GM19397 (cell line): ENCODE measurements around the gene IL19.
A peak's percentile ranks its signal among the peaks of the same experiment; 100 is the strongest.

Experiments used
- ATAC-seq: cut with Tn5 transposase; IDR thresholded peaks from one replicate; pipeline ENCODE4 v1.9.1; 2021; ENCODE audit warnings: mild to moderate bottlenecking, moderate library complexity; ENCODE audit not compliant: unreplicated experiment

The IL19 gene, protein sequence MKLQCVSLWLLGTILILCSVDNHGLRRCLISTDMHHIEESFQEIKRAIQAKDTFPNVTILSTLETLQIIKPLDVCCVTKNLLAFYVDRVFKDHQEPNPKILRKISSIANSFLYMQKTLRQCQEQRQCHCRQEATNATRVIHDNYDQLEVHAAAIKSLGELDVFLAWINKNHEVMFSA

DNA sequence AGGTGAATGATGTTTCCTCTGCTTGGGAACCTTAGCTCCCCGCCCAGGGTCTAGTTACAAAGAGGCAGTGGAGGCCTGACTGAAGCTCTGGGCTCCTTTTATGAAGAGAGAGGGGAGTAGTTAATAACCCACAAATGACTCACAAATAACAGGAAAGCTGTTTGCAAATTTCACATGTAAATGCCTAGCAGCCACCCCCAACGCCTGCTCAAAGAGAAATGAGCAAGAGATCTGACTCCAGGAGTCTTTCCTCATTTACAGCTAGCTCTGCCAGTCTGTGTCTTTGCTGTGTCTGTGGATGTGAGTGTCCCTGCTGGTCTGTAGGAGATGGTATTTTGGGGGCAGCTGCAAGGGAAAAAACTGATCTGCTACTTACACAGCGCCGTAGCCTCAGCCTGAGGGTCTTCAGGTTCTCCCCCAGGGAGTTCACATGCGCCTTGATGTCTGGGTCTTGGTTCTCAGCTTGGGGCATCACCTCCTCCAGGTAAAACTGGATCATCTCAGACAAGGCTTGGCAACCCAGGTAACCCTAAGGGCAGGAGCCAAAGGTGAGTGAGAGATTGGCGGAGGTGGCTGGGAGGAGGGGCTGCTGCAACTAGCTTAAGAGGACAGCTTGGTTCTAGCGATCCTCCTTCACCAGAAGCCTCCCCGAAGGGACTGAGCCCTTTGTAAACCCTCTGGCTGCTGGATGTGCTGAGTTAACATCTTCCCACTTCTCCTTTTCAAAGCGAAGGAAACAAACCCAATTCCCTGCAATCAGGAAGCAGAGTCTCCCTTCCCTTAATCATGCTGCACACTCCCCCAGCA lies at the start of gene IL19:
IL19 (plus strand) TSS at position 243 of the 807 bp plus-strand sequence. CDS start 65,890 bp downstream, outside the sequence.
- ATAC-seq: peak; percentile 29

DNA sequence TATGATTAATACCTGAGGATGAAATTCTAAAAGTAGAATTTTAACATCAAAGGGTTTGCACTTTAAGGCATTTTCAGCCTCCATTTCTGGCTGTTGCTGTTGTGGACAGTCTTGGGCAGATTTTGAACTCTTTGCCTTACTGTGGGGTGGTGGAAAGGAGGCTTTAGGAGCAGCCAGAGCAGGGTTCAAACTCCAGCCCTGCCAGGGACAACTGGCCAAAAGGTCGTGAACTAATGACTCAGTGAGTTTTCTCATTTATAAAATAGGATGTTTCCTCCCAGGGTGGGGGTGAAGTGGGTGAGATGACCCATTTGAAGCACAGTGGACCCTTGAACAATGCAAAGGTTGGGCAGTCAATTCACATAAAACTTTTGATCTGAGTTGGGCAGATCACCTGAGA lies 49.1 kb upstream of the IL19 start:
- ATAC-seq: no peak

DNA sequence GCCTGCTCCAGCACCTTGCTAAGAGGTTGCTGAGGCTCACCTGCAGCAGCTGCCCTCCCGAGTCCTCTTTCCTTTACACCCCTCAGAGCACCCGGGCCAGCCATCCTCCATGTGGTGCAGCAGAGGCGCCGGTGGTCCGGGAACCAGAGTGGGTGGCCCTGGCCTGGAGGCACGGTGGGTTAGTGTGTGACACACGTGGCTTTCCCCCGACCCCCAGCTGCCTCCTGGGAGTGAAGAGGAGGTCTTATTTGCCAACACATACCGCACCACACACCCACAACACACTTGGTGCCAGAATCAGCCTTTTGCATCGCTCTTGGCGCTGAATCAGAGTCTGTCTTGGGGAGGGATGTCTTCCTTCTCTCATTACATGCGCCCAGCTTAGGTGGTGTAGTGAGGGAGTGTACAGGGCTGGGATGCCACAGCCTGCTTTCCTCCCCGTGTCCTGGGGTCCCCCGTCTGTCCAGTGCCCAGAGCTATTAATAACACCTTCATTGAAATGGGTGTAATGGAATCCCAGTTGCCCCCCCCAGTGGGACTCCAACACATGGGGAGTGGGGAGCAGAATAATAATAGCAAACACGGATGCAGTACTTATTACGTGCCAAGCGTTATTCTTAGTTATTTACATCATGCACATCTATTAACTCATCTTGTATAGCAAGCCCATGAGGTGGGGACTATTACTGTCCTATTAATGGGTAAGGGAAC lies 47.7 kb upstream of the IL19 start:
- ATAC-seq: no peak

DNA sequence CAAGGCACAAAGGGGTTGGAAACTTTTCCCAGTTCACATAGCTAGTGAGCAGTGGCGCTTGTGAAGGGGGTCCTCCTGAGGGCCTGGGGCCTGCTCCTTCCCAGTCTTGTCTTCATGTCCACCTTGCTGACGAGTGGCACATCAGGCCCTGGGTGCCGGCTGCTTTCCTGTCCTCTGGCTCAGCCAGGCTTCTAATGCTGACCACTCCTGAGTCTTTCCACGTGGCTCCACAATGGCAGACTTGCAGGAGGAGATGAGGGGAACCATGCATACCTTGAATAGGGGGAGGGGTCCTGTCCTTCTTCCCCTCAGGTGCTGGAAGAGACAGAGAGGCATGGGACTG lies 47.1 kb upstream of the IL19 start:
- ATAC-seq: no peak

DNA sequence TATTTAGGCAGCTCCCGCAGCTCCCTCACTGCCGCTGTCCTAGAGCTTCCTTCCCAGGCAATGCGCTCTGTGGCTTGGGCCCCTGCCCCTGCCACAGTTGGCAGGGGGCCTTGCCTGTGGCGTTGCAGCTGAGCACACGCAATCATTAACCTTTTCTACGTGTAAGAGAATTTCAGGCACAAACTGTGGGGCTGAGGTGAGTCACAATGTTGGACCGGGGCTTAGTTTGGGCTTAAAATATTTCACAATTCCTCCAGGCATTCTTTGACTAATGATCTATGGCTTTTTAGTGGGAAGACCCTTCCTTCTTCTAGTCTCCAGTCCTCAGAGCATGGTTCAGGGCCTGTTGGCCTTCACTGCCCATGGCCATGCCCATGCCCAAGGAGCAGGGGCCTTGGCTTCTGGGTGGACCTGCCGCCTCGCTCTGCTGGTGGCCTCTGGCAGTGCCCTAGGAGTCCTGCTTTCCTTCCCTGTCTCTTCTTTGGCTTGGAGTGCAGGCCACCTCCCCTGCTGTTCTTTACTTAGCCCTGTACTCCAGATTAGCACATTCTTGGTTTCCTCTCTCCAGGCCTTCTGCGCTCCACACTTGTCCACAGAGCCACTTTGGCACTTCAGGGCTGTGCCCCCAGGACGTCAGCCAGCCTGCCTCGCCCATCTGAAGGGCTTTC lies 46.6 kb upstream of the IL19 start:
- ATAC-seq: no peak

DNA sequence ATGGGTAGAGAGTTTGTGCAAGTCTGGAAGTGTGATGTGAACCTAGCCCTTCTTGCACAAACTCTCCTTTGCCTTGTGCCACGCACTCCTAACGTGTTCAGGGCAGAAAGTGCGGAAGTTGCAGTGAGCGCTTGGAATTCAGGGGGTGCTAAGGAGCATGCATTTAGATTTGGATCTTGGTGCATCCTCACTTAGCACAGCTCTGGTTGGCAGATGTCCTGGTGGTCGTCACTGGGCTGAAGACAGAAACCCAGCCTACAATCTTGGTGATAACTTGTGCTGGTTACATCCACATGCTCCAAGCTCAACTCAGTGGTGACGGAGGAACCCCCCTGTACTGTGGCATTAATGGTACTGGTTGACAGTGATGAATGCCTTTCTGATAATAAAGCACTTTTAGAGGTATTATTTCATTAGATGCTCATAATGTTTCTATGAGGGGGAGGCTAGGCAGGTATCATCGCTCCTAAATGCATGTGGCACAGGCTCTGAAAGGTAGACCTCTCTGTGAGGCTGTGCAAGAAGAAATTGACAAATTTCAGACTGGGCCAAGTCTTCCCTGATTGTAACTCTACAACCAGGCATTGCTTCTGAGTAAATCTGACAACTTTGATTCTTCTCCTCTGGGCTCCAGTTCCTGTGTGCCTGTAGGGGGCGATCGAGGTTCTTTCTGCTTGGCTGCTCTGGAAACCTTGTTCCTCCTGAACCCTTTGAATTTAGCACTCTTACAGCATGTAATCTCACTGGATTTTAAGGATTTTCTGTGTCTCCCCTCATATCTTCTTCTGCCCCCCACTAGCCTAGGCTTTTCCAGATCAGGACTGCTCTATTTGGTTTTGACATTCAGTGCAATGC lies 45.2 kb upstream of the IL19 start:
- no peak for ATAC-seq

DNA sequence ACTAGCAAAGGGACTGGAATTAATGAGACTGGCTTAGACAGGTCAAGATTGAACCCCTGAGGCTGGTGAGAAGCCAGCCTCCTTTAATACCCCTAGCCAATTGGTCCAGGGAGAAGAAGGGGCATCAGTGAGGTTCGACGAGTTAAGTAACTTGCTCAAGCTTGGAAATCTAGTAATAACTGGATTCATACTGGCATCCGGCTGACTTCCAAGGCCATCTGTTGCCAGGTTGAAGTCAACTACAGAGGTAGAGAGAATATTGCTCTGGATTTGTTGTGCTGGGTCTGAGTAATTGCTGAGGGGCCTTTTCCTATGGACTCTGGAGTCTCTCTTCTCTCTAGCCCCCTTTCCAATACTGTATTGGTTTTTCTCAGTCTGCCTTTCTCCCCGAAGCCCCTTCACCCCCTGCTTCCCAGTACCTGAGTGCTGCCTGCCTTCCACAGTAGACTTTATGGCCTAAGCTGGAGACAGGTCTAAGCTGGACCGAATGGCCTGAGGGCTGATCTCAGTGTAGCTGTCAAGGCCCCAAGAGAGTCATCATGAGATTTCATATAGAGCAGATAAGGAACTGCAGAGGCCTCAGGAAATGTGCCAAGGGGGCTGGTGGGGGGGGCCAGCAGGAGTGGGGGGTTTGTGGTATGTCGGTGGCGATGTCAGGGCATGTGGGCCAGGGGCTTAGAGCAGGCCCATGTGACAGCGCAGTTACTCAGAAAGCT lies 42.4 kb upstream of the IL19 start:
- no peak for ATAC-seq

DNA sequence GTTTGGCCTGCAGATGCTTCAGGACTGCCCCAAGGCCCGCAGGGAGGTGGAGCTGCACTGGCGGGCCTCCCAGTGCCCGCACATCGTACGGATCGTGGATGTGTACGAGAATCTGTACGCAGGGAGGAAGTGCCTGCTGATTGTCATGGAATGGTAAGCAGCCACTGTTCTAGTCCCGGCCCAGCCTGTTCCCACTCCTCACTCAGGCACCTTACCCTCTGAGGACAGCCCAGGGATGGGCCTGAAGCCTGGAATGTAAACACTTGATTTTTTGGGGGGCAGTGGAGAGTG lies 41.9 kb upstream of the IL19 start:
- ATAC-seq: no peak

DNA sequence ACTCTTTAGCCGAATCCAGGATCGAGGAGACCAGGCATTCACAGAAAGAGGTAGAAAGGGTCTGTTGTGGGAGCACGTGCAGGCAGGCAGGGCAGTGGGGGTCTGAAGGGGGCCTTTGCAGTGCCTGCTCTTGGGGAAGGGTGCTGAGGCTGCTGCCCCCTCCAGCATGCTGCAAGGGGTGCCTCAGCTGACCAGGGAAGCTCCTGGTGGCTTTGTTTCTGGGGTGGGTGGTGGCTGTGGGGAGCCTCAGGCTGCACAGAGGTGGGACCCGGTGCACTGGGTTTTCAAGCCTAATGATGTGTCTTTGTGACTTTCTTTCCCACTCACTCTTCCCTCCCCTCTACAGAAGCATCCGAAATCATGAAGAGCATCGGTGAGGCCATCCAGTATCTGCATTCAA lies 41.5 kb upstream of the IL19 start:
- no peak for ATAC-seq

DNA sequence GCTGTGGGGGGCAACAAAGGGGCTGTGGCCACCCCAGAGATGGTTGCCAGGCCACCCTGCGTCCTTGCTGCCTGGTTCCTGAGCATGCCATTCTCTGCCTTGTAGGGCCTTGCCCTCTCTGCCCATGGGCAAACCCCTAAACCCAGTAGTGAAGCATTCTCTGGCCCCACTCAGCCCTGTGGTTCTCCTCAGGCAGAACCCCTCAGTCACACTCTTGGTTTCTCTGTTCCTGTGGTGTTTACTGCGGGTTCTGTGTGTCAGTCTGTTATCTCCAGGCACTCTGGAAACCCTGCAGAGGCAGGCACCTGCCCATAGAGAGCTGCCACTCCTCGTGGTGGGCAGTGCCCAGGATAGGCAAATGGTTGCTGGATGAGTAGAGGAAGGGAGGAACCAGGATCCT lies 41.1 kb upstream of the IL19 start:
- ATAC-seq: no peak

DNA sequence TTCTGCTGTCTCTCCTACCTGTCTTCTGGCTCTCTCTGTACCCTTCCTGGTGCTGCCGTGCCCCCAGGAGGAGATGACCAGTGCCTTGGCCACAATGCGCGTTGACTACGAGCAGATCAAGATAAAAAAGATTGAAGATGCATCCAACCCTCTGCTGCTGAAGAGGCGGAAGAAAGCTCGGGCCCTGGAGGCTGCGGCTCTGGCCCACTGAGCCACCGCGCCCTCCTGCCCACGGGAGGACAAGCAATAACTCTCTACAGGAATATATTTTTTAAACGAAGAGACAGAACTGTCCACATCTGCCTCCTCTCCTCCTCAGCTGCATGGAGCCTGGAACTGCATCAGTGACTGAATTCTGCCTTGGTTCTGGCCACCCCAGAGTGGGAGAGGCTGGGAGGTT lies 38.1 kb upstream of the IL19 start:
- ATAC-seq: no peak

DNA sequence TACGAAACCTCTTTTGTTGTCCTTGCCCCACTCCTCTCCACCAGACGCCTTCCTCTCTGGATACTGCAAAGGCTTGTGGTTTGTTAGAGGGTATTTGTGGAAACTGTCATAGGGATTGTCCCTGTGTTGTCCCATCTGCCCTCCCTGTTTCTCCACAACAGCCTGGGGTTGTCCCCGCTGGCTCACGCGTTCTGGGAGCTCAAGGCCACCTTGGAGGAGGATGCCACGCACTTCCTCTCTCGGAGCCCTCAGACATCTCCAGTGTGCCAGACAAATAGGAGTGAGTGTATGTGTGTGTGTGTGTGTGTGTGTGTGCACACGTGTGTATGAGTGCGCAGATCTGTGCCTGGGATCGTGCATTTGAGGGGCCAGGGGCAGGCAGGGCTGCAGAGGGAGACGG lies 37.6 kb upstream of the IL19 start:
- ATAC-seq: no peak

DNA sequence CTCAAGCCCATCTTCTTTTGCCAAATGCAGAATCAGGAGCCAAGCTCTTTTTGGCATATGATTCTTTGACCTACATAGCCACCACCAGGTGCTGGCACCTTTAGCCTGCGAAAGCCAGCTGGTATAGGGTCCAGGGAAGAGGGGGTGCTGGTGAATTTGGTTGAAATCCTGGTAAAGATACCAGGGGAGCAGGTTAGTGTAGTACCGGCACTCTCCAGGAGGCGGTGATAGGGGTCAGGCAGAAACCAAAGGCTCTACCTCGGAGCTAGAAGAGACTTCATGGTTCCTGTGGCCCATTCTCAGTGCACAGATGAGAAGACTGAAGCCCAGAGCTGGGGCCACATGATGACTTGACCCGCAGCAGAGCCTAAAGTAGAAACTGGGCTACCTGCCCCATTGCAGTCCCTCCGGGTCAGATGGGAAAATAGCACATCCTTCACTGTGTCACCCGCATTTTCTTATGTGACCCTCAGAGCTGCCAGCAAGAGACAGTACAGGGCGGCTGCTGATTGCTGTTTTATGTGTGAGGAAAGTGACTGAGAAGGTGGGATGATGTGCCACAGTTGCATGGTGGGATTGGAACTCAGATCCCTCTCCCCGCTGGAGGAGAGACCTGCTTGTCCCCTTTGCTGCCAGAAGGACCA lies 36.0 kb upstream of the IL19 start:
- no peak for ATAC-seq

DNA sequence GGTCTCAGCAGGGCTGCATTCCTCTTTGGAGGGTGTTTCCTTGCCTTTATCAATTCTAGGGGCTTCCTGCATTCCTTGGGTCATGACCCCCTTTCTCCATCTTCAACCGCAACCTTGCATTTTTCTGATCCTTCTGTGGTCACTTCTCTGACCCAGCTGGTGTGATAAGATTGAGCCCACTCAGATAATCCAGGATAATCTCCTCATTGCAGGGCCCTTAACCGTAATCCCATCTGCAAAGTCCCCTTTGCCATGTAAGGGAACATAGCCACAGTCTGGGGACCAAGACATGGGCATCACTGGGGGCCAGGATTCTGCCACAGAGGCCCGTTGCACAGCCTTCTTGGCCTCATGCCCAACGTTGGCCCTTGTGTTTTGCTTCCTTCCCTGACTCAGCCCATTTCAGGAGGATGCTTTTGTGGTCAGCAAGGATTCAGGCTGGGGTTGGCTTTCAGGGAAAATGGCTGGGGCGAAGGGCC lies 35.0 kb upstream of the IL19 start:
- ATAC-seq: no peak

DNA sequence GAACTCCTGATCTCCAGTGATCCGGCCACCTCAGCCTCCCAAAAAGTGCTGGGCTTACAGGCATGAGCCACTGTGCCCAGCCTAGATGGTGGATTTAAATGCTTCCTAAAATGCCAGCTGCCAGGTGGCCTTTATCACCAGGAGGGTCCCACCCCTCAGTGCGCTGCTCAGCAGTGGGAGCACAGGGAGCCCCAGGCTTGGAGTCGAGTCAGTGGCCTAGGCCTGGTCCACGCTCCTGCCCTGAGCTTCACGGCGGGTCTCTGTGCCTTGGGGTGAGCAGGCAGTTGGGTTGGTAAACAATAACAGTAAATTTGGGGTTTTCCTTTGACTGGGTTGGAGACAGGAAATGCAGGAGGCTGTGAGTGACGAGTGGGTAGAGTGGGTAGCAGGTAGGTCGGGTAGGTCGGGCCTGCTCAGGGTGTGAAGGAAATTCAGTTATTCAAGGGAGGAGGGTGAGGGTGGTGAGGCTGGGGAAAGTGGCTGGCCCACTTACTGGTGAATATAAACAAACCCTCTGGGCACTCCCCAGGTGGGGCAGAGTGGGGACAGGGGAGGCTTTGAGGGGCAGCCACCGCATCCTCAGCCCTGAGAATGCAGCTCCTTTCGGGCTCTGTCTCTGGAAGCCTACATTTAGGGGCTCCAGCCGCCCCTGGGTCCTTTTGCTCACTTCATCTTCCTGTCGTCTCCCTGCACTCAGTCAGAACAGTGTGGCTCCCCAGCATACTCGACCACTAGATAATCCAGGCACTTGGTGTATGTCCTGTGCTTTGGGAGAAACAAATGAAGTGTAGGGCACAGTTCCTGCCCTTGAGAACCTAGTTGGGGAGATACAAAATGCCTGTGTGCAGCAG lies 33.5 kb upstream of the IL19 start:
- no peak for ATAC-seq

DNA sequence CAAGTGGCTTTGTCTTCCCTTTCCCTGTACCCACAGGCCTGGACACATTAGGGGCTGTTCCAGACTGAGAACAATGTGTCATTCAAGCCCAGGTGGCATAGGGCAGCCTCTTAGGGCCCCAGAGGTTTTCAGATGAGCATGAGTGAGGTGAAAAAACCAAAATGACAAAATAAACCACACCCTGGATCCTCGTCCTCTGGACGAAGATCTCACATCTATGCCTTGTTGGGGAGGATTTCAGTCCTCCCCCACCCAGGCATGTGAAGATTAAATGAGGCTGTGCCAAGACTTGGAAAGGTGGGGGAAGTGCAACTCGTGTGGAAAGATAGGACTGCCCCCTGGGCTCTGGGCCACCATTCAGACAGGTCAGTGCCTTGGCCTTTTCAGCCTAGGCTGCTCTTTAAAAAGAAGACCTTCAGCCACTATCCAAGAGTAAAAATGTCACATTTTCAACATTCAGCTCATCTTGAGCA lies 32.8 kb upstream of the IL19 start:
- ATAC-seq: no peak

DNA sequence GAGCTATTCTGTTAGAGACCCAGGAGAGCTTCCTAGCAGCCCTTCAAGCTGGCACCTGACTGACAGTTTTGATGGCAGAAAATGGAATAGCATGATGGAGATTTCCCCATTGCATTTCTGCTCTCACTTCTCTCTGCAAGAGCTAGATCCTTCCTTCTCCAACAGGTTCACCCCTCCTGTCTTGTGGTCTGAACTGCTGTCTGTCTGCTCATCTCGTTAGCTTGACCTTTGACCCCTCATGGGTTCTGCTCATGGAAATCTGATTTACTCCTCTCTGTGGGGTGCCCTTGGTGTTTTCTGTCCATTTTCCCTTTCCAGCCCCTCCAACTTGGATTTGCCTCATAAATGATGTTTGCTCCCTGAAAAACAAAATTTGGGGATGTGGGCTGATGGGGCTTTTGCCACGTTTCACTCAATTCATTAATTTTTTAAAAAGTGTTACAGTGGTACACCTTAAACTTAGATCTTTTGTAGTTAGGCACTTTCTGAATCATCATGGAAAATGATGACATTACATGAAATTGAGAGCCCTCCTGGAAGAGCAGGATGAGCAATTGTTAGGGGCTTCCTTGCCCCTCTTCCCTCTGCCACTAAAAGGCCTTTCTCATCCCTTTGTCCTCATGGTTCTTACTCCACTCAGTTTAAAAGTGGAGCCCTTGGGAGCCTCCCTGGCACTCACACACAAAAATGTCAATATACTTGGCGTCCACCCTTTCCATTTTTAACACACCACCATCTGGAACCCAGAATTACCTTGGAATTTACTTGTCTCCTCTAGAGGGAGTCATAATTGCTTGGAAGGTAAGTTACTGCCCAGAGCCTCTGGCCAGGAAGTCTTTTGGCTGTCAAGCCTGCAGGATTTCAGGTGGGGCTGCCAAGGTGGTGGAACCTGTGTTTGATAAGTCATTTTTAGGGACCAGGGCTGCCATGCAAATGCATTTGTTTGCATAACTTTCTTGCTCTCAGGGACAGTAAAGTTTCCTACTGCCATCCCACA lies 31.9 kb upstream of the IL19 start:
- ATAC-seq: no peak
